Activated T-helper 2 cell treated with anti-CD3 and anti-CD28 coated beads, Interferon-gamma antibody, Interleukin-2, Interleukin-4, amounts not matched to agents 10 μg/mL and 5 μg/mL and 100 μg/mL, durations not matched to agents 14 hours and 24 hours and 36 hours (primary cell): Measurements from ENCODE around the gene DNAJC25. TPM values are rescaled to one million over a fixed set of nuclear protein-coding genes. Genes with fewer than 3 reads are reported as not detected.

ENCODE experiments used
- DNase-seq: peaks from one replicate; pipeline ENCODE4 v3.0.0; 2021; ENCODE audit warnings: low spot score
- H3K27ac Mint-ChIP-seq: one replicate; pipeline ENCODE4 v1.8.0; 2021; ENCODE audit warnings: mixed read lengths
- H3K27me3 Mint-ChIP-seq: one replicate; pipeline ENCODE4 v1.8.0; 2021; ENCODE audit warnings: low read depth, mixed read lengths
- H3K36me3 Mint-ChIP-seq: one replicate; pipeline ENCODE4 v1.8.0; 2021; ENCODE audit warnings: low read depth, mixed read lengths
- H3K4me1 Mint-ChIP-seq: one replicate; pipeline ENCODE4 v1.8.0; 2021; ENCODE audit warnings: low read depth, mixed read lengths
- H3K4me3 Mint-ChIP-seq: one replicate; pipeline ENCODE4 v1.8.0; 2021; ENCODE audit warnings: low read depth, mild to moderate bottlenecking, moderate library complexity, mixed read lengths
- H3K9me3 Mint-ChIP-seq: one replicate; pipeline ENCODE4 v1.8.0; 2021; ENCODE audit warnings: mixed read lengths
- intact Hi-C: fragments of 100-400 bp; cut with micrococcal nuclease; formaldehyde crosslinking; loops from one replicate; pipeline ENCODE4 v1.15.1; 2023
- total RNA-seq: library from RNA; stranded (reverse); gene quantifications from 2 replicates; pipeline ENCODE4 v1.2.3, GENCODE V29; 2022

DNAJC25 gene
- total RNA-seq, 1 donor from 2014 or later, result 7.3 TPM

DNA sequence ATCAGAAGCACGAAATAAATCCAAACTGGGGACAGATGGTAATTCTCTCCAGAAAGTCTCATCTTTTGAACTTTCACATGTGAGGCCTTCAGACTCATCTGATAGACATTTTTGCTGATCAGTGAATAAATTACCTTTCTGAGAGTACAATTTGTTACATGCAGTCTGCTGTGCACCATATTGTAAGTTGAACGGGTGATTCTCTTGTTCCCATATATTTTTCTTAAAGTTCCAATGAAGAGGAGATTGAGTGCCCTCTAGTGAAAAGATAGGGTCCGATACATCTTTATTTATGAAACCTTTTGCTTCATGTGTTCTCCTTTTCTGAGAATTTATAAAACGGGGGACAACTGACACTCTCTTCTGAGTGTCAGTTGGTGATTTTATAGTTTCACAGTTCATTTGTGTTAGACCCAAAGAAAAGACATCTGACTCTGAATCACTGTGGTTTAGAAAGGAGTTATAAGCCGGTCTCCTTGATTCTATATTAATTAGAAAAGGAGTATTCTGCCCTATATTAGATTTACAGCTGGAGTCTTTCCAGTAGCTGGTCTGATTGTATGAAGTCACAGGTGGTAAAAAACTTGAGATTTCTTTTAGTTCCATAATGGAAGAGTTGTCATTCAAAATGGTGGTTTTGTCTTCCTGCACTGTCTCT, 60.7 kb downstream of the DNAJC25 start:
- H3K4me3 Mint-ChIP-seq, result no peak overlapping the region
- no peak for DNase-seq
- no peak overlapping the region for H3K27ac Mint-ChIP-seq
- H3K36me3 Mint-ChIP-seq, result no peaks in the 10 kb centered on the region
- H3K9me3 Mint-ChIP-seq, result peaks cover 1% of the 10 kb centered on the region
- intact Hi-C loops, result loop anchor here (2.0 to 5.0 kb wide), 2 partner anchors 61 to 94 kb away; partner anchors contain the start of genes DNAJC25 and PTGR1
- H3K27me3 Mint-ChIP-seq, result no peaks in the 10 kb centered on the region
- no peaks in the 10 kb centered on the region for H3K4me1 Mint-ChIP-seq

- peaks cover 4% of the 10 kb centered on the region for H3K4me1 Mint-ChIP-seq
- no peak for DNase-seq
- H3K27me3 Mint-ChIP-seq, result no peaks in the 10 kb centered on the region
- no peak overlapping the region for H3K4me3 Mint-ChIP-seq
- intact Hi-C loops, result no loop called here
- peaks cover 9% of the 10 kb centered on the region for H3K36me3 Mint-ChIP-seq
- no peak overlapping the region for H3K27ac Mint-ChIP-seq
- peaks cover 14% of the 10 kb centered on the region for H3K9me3 Mint-ChIP-seq
Observed at GRCh38 chr9:111696796-111697195, 65.7 kb downstream of the DNAJC25 start.

- H3K4me1 Mint-ChIP-seq, result peaks cover 4% of the 10 kb centered on the region
- no peak overlapping the region for H3K27ac Mint-ChIP-seq
- H3K4me3 Mint-ChIP-seq, result no peak overlapping the region
- DNase-seq, result no peak
- no peaks in the 10 kb centered on the region for H3K27me3 Mint-ChIP-seq
- H3K9me3 Mint-ChIP-seq, result peaks cover 14% of the 10 kb centered on the region
- intact Hi-C loops, result no loop called here
- peaks cover 9% of the 10 kb centered on the region for H3K36me3 Mint-ChIP-seq
Observed at GRCh38 chr9:111700776-111701175, 69.6 kb downstream of the DNAJC25 start.

Other genes starting within 250 kb of the DNAJC25 start
- gene ECPAS, start 147.0 kb upstream of the DNAJC25 start, total RNA-seq, result 96.8 and 107 TPM in 2 replicates
- gene ZNF483, start 106.2 kb upstream of the DNAJC25 start, total RNA-seq, result 3.1 and 3.2 TPM in 2 replicates
- gene PTGR1, start 31.7 kb upstream of the DNAJC25 start, total RNA-seq, result 1.4 and 1.8 TPM in 2 replicates
- 30.7 and 30.9 TPM in 2 replicates for gene GNG10, start 30.3 kb downstream of the DNAJC25 start, total RNA-seq
- gene SHOC1, start 163.6 kb downstream of the DNAJC25 start, total RNA-seq, result not detected in 2 replicates